GM23248 (cell line): ENCODE results near the gene CTTNBP2.

Experiments
- EZH2 ChIP-seq: fragments of 200-600 bp; sonication (generic); IDR thresholded peaks from 2 replicates; pipeline ENCODE4 v1.6.1; 2018; ENCODE audit warnings: antibody characterized with exemption, mild to moderate bottlenecking; ENCODE audit not compliant: insufficient read depth, poor library complexity, severe bottlenecking
- EZH2phosphoT487 ChIP-seq: fragments of 200-600 bp; sonication (generic); IDR thresholded peaks from 2 replicates; pipeline ENCODE4 v1.6.1; 2018; ENCODE audit warnings: antibody characterized with exemption, moderate library complexity, mild to moderate bottlenecking, low read depth; ENCODE audit not compliant: insufficient read depth

GRCh38 chr7:117717357-117717756, 155.9 kb downstream of the CTTNBP2 start:
- TF ChIP-seq EZH2, result no peak
- TF ChIP-seq EZH2phosphoT487, result no peak
